Fibroblast of mammary gland (primary cell): ENCODE measurements around the gene TTC21A.

Experiments
- DNase-seq: peaks from one replicate; pipeline ENCODE4 v3.0.0-alpha.2; 2010; ENCODE audit warnings: low read depth
- H3K4me3 ChIP-seq: 2 replicates; pipeline ENCODE4 v1.5.1; 2011; ENCODE audit warnings: low read depth, mild to moderate bottlenecking, low read length, moderate library complexity; ENCODE audit not compliant: control insufficient read depth
- CTCF ChIP-seq: conservative IDR thresholded peaks from 2 replicates; pipeline ENCODE4 v1.5.1; 2011; ENCODE audit warnings: low read depth, low read length, inconsistent platforms; ENCODE audit not compliant: control insufficient read depth, insufficient read depth

The TTC21A gene

GRCh38 chr3:39125841-39126500 lies 18.5 kb downstream of the TTC21A start:
- no peak overlapping the region for H3K4me3 ChIP-seq
- DNase-seq = no peak
- TF ChIP-seq CTCF = no peak

GRCh38 chr3:39126532-39127071 lies 19.1 kb downstream of the TTC21A start:
- peak; percentile 75 for DNase-seq
- TF ChIP-seq CTCF = peak; percentile 79

GRCh38 chr3:39127269-39127907 lies 19.9 kb downstream of the TTC21A start:
- no peak for TF ChIP-seq CTCF
- H3K4me3 ChIP-seq = no peak overlapping the region
- no peak for DNase-seq

More at GRCh38 chr3:39126532-39127071, 19.1 kb downstream of the TTC21A start:
- H3K4me3 ChIP-seq = no peak overlapping the region

GRCh38 chr3:39127908-39128304 lies 20.4 kb downstream of the TTC21A start:
- DNase-seq = no peak
- no peak overlapping the region for H3K4me3 ChIP-seq
- TF ChIP-seq CTCF = no peak

GRCh38 chr3:39128951-39129350 lies 21.5 kb downstream of the TTC21A start:
- DNase-seq = no peak
- H3K4me3 ChIP-seq = no peak overlapping the region
- TF ChIP-seq CTCF = no peak

- no peak for TF ChIP-seq CTCF
- DNase-seq = no peak
- H3K4me3 ChIP-seq = no peak overlapping the region
Measured at GRCh38 chr3:39130026-39130425, 22.5 kb downstream of the TTC21A start.
